ENCODE data around the gene VPS54.

- TF ChIP-seq EZH2 (IDR thresholded peaks at IDR 0.05; ENCODE audit: borderline replicate concordance, low read depth, low read length) (no peak), PHF20 (IDR thresholded peaks at IDR 0.05; ENCODE audit: partially characterized antibody) (no peak), MEF2A (IDR thresholded peaks at IDR 0.05; ENCODE audit: control insufficient read depth, low read depth, low read length) (no peak), ZBTB2 (IDR thresholded peaks at IDR 0.05) (no peak), AFF1 (IDR thresholded peaks at IDR 0.05; ENCODE audit: low read depth in 1 of 2, partially characterized antibody in 2 of 2) (no peak)
Measured at GRCh38 chr2:63851691-63852311, 167.4 kb downstream of the VPS54 start.

Measured in K562 (cell line).